Stimulated activated CD8-positive, alpha-beta memory T cell treated with anti-CD3 and anti-CD28 coated beads, Interleukin-12 subunit alpha, Interleukin-12 subunit beta, amount 100 ng/mL, for 4 hours (primary cell): Measurements from ENCODE around the gene MRPL24.
"Not testable (repeated sequence)": the region's sequence is repeated elsewhere in the genome, so short reads cannot be mapped to it uniquely, and the experiment has no call there.

ENCODE experiments used
- DNase-seq: peaks from one replicate; pipeline ENCODE4 v3.0.0-alpha.2; 2020; ENCODE audit warnings: low read depth

The MRPL24 gene

GRCh38 chr1:156740741-156741480 is at the start of gene MRPL24:
MRPL24 (minus strand) TSS chr1:156741088; CDS start chr1:156738704, 2,384 bp downstream.
- peak; percentile 91 for DNase-seq

DNA sequence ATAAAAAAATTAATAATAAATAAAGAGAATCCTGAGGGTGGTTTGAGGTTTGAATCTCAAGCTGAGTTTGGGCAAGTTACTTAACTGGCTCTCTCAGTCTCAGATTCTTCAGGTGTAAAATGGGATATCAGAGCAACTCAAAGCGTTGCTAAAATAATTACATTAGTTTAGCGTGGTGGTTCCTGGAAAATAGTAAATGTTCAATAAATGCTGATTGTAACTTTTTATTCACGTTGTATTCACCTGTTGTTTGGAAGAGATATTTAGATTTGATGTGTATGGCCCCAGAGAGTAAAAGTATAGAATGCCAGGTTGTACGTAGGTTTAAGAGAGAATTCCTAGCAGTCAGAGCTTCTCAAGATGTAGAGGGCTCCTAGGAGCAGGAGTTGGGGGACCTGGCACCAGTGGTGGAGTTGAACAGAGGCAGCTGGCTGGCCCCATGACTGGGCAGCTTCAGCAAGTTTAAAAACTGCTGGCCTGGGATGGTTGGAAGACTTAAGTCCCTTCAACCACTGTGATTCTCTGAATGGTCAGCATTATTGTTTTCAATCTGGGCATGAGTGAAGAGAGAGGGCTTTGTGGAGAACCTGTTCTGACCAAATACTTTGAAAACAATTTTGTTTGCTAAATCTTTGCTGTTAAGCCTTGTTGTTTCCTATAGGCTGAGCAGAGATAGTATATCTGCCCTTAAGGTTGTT is 48.9 kb upstream of the MRPL24 start:
- DNase-seq: no peak

DNA sequence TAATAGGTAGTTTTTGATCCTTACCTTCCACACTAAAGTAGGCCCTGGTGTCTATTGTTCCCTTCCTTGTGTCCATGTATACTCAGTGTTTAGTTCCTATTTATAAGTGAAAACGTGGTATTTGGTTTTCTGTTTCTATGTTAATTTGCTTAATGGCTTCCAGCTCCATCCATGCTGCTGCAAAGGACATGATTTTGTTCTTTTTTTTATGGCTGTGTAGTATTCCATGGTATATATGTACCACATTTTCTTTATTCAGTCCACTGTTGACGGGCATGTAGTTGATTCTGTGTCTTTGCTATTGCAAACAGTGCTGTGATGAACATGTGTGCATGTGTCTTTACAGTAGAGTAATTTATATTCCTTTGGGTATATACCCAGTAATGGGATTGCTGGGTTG is 47.2 kb upstream of the MRPL24 start:
- DNase-seq: no peak

- DNase-seq: no peak
Measured at GRCh38 chr1:156786640-156787039, 45.8 kb upstream of the MRPL24 start.

DNA sequence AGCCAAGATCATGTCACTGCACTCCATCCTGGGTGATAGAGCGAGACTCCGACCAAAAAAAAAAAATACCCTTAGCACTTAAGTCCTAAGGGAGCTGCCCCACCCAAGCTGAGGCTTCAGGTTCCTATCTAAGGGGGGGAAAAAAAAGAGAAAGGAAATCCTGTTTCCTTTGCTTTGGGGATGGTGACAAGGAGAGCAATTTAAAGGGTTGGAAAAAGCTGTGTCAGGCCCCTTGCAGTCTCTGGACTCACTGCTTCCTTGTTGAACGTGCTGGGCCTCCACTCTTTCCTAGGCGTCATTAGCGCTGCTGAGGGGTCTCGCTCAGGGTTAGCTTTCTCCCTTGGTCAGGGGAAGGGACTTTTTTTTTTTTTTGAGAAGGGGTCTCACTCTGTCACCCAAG is 44.6 kb upstream of the MRPL24 start:
- no peak for DNase-seq

GRCh38 chr1:156781585-156782186 is 40.8 kb upstream of the MRPL24 start:
- no peak for DNase-seq

DNA sequence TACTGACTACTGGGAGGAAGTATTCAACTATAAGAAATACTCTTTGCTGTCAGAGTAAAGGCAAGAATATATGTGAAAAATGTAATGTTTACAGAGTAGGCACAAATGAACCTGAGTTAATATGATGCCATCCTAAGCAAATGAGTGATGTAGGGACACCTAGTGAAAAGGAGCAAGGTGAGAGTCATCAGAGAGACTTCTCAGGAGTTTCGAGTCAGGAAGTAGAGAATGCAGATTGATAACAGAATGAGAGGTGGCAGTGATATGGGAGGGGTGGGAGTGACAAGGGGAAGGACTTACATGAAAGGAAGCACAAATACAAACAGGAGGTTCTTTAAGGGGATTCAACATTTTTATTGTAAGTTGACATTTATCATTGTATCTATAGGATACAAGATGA is 36.7 kb upstream of the MRPL24 start:
- no peak for DNase-seq

DNA sequence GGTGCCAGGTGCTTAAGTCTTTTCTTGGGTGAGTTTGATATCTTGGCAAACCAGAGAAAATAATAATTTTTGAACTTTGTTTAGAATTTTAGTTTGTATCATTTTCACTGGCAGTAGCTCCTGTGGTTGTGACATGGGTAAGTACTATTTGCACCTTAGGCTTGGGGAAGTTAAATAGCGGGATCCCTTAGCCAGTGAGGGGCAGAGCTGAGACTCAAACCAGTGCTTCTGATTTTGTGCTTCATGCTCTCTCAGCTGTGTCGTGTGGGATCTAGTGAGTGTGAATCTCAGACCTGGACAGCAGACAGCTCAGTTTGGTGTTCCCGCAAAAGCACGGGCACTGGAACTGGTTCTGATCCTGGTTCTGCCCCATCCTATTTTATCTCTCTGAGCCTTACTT is 36.1 kb upstream of the MRPL24 start:
- DNase-seq: no peak

DNA sequence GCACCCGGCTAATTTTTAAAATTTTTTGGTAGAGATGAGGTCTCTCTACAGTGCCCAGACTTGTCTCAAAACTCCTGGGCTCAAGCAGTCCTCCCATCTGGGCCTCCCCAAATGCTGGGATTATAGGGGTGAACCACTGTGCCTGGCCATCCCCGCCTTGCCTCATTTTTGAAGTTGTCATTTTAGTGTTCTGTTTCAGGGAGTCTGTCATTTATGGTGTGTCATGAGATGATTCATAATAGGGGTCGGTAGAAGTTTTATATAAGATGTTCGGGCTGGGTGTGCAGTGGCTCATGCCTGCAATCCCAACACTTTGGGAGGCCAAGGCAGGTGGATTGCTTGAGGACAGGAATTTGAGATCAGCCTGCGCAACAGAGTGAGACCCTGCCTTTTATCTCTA is 34.9 kb upstream of the MRPL24 start:
- DNase-seq: no peak

GRCh38 chr1:156773607-156774006 is 32.7 kb upstream of the MRPL24 start:
- DNase-seq: no peak

GRCh38 chr1:156772728-156773497 is 32.0 kb upstream of the MRPL24 start:
- DNase-seq: no peak

DNA sequence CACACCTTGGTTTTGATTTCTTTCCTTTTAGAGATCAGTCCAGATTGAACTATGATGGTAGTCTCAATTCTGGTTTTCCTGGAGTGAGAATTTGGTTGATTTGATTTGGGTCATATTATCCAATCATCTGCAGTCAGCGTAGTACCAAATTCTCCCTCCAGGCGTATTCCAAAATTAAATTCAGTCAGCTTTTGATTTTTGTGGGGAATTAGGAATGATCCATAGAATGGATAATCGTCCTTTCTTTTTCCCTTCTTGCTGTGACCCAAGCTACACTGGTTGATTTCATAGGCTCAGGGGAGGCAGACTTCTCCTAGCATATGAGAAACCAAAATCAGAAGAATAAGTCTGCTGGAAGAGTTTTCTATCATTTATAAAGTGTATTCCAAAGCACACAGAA is 31.3 kb upstream of the MRPL24 start:
- no peak for DNase-seq

DNA sequence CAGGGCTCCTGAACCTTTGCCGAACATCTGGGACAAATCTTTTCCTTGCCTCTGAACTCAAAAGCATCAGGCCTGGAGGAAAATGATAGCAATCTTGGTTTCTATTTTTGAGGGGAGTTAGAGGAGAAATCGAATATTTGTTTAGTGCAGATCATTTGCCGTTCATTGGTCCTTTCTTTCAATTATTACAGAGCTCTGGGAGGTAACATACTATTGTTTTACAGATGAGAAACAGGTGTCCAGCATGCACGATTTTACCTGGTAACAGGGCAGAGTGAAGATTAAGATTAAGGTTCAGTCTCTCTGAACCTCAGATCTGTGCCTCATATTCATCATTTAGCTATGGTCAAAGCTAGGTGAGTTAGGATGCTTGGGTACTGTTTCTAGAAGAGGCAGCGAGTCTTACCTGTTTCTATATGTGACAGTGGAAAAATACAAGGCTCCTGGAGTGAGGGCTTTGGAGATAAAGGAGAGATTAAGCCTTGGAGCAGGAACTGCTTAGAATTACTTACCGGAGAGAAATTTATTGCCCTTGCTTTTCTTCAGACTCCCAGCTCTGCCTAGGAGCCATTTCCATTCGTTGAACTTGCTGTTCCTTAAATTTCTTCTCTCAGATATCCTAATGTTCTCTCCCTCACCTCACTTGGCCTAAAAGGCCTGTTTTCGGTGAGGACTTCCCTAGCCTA is 27.9 kb upstream of the MRPL24 start:
- DNase-seq: no peak

GRCh38 chr1:156767879-156768604 is 27.2 kb upstream of the MRPL24 start:
- DNase-seq: no peak

DNA sequence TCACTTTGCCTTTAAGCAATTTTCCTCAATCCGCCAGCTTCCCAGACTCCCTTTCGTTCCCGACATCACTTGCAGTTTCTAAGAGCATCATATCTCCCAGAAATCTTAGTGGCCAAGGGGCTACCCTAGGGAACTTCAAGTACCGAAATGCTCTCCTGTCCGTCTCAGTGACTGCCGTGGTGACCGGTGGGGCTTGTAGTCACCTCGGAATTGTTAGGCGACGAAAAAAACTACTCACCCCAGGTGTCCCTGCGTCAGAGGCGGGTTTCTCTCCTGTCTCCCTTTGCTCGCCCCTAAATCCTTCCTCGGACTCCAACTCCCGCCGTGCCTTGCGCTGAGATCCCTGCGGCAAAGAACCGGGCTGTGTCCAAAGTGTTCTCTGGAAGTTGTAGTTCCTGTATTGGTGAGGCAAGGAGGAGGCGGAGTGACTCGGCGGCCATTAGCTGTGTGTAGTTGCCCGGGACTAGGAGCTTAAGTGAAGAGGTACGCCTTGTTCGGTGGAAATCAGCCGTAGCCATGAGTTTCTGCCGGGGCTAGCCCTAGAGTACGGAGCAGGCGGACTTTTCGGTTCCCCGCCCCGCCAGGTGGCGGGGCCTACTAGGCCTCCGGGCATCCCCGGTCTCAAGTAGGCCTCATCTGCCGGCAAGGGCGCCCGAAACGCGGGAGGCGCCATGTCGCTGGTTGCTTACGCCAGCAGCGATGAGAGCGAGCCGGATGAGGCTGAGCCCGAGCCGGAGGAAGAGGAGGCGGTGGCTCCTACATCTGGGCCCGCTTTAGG is 26.4 kb upstream of the MRPL24 start, which contains the start of gene PRCC:
Gene PRCC (plus strand): TSS at position 435 of the 778 bp plus-strand sequence. CDS start 237 bp downstream, at position 672.
- DNase-seq: peak; percentile 93

DNA sequence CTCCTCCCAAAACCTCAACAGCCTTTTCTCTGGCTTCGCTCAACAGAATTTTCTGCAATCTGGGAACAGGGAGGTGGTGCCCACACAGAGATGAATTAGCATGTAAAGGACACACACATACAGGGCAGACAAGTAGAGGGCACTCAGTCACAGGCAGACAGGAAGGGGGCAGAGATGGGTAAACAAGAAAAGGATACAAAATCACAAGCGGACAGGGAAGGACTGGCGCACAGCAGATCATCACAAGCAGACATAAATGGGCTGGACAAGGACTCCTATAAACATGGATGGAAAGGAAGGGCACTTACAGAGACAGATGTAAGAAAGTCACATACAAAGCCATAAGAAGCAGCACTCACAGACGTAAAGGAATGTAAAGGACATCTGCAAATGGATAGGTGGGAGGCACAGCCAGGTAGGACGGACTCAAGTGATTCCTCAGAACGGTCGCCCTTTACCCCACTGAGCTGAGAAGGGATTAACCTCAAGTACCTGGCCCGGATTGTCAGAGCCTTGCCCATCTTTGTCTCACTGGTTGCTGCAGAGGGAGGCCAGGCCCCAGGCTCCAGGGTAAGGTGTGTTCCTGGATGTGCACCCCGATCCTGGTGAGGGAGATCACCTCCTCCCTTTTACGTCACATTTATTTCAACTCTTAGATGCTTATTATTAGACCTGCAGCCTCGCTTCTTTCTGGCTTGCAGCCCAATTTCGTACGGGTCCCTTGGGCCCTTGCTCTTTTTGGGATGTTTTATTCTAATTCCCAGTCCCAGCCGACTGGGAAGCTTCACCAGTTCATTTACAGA is 25.6 kb upstream of the MRPL24 start:
- no peak for DNase-seq

- no peak for DNase-seq
Measured at GRCh38 chr1:156765666-156766065, 24.8 kb upstream of the MRPL24 start.

GRCh38 chr1:156765136-156765535 is 24.2 kb upstream of the MRPL24 start:
- not testable (repeated sequence) for DNase-seq

GRCh38 chr1:156760796-156761104 is 19.9 kb upstream of the MRPL24 start:
- no peak for DNase-seq
